K562 (cell line): ENCODE measurements around the gene RNASE7. TPM values are rescaled to one million over a fixed set of nuclear protein-coding genes. Genes with fewer than 3 reads are reported as not detected.

Experiments
- ATAC-seq: fragments of 200-7000 bp; cut with Tn5 transposase; 3 replicates; pipeline ENCODE4 v1.9.1; 2020; ENCODE audit warnings: moderate library complexity
- BruUV-seq: library from RNA; stranded (reverse); fragments of 400-500 nt; replicated peaks from 2 replicates; lab custom pipeline; 2021; lab: Mats Ljungman, UMichigan
- CTCF ChIA-PET: fragments of 300-600 bp; formaldehyde crosslinking; extraction: SDS; loops from one replicate; lab custom pipeline; 2021; ENCODE audit warnings: low intra/inter-chr PET ratio; lab: Yijun Ruan, JAX
- POLR2A ChIA-PET: fragments of 300-600, 350-650 bp; sonication (Branson Sonifier 250); formaldehyde crosslinking; extraction: SDS; loops from one replicate; lab custom pipeline; 2021; ENCODE audit warnings: antibody characterized with exemption, inconsistent platforms; lab: Yijun Ruan, JAX
- DNase-seq, 4 experiments: peaks; one replicate each; pipeline versions ENCODE4 v3.0.0 to v3.0.0-alpha.2; 2011 to 2018; ENCODE audit warnings: low spot score in 3 of 4, mixed read lengths in 3 of 4; ENCODE audit errors: extremely low read depth in 1 of 4
- FAIRE-seq: peaks from 2 replicates; lab custom pipeline; 2011; peaks lifted over from hg19 to GRCh38; lab: Jason Lieb, UNC
- H2AFZ ChIP-seq: 2 replicates; pipeline ENCODE4 v1.6.0; 2011; ENCODE audit warnings: low read depth, low read length, control low read depth, inconsistent platforms
- H3K27ac ChIP-seq: fragments of 200-600 bp; 3 replicates; pipeline ENCODE4 v1.8.0; 2011; ENCODE audit warnings: low read depth, mild to moderate bottlenecking, control low read depth, inconsistent platforms, low read length, moderate library complexity, mixed read lengths; ENCODE audit errors: extremely low read depth
- H3K27me3 ChIP-seq, 2 experiments: fragments of 300-600 bp in 1 of 2; 2 replicates in 1 of 2; 3 replicates in 1 of 2; pipeline versions ENCODE4 v1.6.0 to v1.8.0; 2011; ENCODE audit warnings: inconsistent platforms in 2 of 2, low read length in 2 of 2, mild to moderate bottlenecking in 1 of 2, mixed read lengths in 1 of 2, moderate library complexity in 1 of 2; ENCODE audit not compliant: control insufficient read depth in 2 of 2, insufficient read depth in 2 of 2
- H3K36me3 ChIP-seq: fragments of 300-600 bp; 3 replicates; pipeline ENCODE4 v1.8.0; 2011; ENCODE audit warnings: mild to moderate bottlenecking, low read length, inconsistent platforms; ENCODE audit not compliant: control insufficient read depth, insufficient read depth
- H3K4me1 ChIP-seq, 2 experiments: fragments of 200-600 bp in 1 of 2; replicated peaks in 1 of 2; 2 replicates in 1 of 2; 3 replicates in 1 of 2; pipeline versions ENCODE4 v1.5.1 to v1.8.0; 2011; ENCODE audit warnings: inconsistent platforms in 2 of 2, low read length in 2 of 2, mild to moderate bottlenecking in 1 of 2, mixed read lengths in 1 of 2, moderate library complexity in 1 of 2; ENCODE audit not compliant: control insufficient read depth in 2 of 2, insufficient read depth in 2 of 2
- H3K4me2 ChIP-seq: 2 replicates; pipeline ENCODE4 v1.6.1; 2011; ENCODE audit warnings: low read length, control low read depth, inconsistent platforms, mixed read lengths; ENCODE audit not compliant: insufficient read depth
- H3K4me3 ChIP-seq: fragments of 200-600 bp; sonication (generic), shearing (Covaris generic); 2 replicates; pipeline ENCODE4 v1.5.1; 2016; ENCODE audit warnings: control low read depth, inconsistent platforms
- H3K79me2 ChIP-seq: fragments of 200-600 bp; 3 replicates; pipeline ENCODE4 v1.8.0; 2011; ENCODE audit warnings: low read length, inconsistent platforms; ENCODE audit not compliant: control insufficient read depth, insufficient read depth
- H3K9ac ChIP-seq, 2 experiments: 2 replicates each; pipeline versions ENCODE4 v1.6.0 to v1.6.1; 2011; ENCODE audit warnings: low read depth in 2 of 2, low read length in 2 of 2, control low read depth in 1 of 2, inconsistent platforms in 1 of 2, mild to moderate bottlenecking in 1 of 2, mixed read lengths in 1 of 2; ENCODE audit not compliant: insufficient read depth in 1 of 2
- H3K9me1 ChIP-seq: one replicate; pipeline ENCODE4 v1.6.0; 2011; ENCODE audit warnings: inconsistent platforms, mild to moderate bottlenecking, low read length, moderate library complexity; ENCODE audit not compliant: control insufficient read depth, insufficient read depth
- H3K9me3 ChIP-seq: replicated peaks from 2 replicates; pipeline ENCODE4 v1.5.1; 2011; ENCODE audit warnings: low read depth, low read length, inconsistent platforms; ENCODE audit not compliant: control insufficient read depth, insufficient read depth
- H4K20me1 ChIP-seq: replicated peaks from 2 replicates; pipeline ENCODE4 v1.6.1; 2011; ENCODE audit warnings: low read length, inconsistent platforms, mixed read lengths; ENCODE audit not compliant: control insufficient read depth, insufficient read depth
- CEBPG ChIP-seq, 3 experiments: fragments of 200-800 bp in 1 of 3; sonication (Bioruptor generic) in 1 of 3; sonication (generic) in 1 of 3; formaldehyde crosslinking in 1 of 3; IDR thresholded peaks in 2 of 3; conservative IDR thresholded peaks in 1 of 3; 2 replicates each; pipeline versions ENCODE4 v1.6.1 to v1.8.0; 2016 to 2022; ENCODE audit warnings: missing compliant biosample characterization in 2 of 3, missing genetic modification characterization in 2 of 3, mild to moderate bottlenecking in 1 of 3, missing genetic modification reagents in 1 of 3
- CREB3 ChIP-seq: fragments of 450-650 bp; conservative IDR thresholded peaks from 2 replicates; pipeline ENCODE4 v1.6.1; 2016; ENCODE audit warnings: missing genetic modification characterization, low read depth, mild to moderate bottlenecking, missing compliant biosample characterization, moderate library complexity
- DNMT1 ChIP-seq: fragments of 450-650 bp; IDR thresholded peaks from 2 replicates; pipeline ENCODE4 v1.6.1; 2016; ENCODE audit warnings: antibody characterized with exemption, mild to moderate bottlenecking
- FOSL1 ChIP-seq: fragments of 200-800 bp; sonication (Bioruptor generic); conservative IDR thresholded peaks from 2 replicates; pipeline ENCODE4 v1.6.1; 2016; ENCODE audit warnings: missing genetic modification characterization, missing compliant biosample characterization
- GABPB1 ChIP-seq: sonication (generic); formaldehyde crosslinking; IDR thresholded peaks from 2 replicates; pipeline ENCODE4 v1.8.0; 2022; ENCODE audit warnings: mild to moderate bottlenecking, missing genetic modification reagents
- KDM5B ChIP-seq: fragments of 200-600 bp; sonication (generic); IDR thresholded peaks from 2 replicates; pipeline ENCODE4 v1.6.1; 2012; ENCODE audit warnings: low read depth, mild to moderate bottlenecking, moderate library complexity, low read length, control low read depth, inconsistent platforms; ENCODE audit not compliant: insufficient replicate concordance
- MXI1 ChIP-seq: IDR thresholded peaks from 2 replicates; pipeline ENCODE4 v1.6.1; 2011; ENCODE audit warnings: low read depth, mild to moderate bottlenecking, improper control_type of control experiment, low read length
- OTX1 ChIP-seq: fragments of 450-650 bp; formaldehyde crosslinking; IDR thresholded peaks from 2 replicates; pipeline ENCODE4 v1.4.0; 2022; ENCODE audit warnings: mild to moderate bottlenecking
- SMAD4 ChIP-seq: fragments of 250-450 bp; sonication (Bioruptor Pico); conservative IDR thresholded peaks from 2 replicates; pipeline ENCODE4 v1.8.0; 2021; ENCODE audit warnings: inconsistent platforms, mild to moderate bottlenecking, moderate library complexity
- THRB ChIP-seq: fragments of 450-650 bp; formaldehyde crosslinking; conservative IDR thresholded peaks from 2 replicates; pipeline ENCODE4 v1.4.0; 2022; ENCODE audit warnings: mild to moderate bottlenecking, missing genetic modification characterization
- ZHX1 ChIP-seq: fragments of 150-350 bp; conservative IDR thresholded peaks from 2 replicates; pipeline ENCODE4 v1.6.1; 2014; ENCODE audit warnings: low read length
- ZKSCAN8 ChIP-seq: fragments of 200-800 bp; sonication (Bioruptor generic); IDR thresholded peaks from 2 replicates; pipeline ENCODE4 v1.6.1; 2016; ENCODE audit warnings: missing genetic modification characterization, missing compliant biosample characterization
- ZNF165 ChIP-seq: fragments of 250-450 bp; sonication (Bioruptor Pico); IDR thresholded peaks from 2 replicates; pipeline ENCODE4 v1.4.0; 2020; ENCODE audit warnings: borderline replicate concordance
- ZNF239 ChIP-seq: fragments of 250-450 bp; sonication (Bioruptor Pico); IDR thresholded peaks from 2 replicates; pipeline ENCODE4 v1.4.0; 2020; ENCODE audit warnings: mild to moderate bottlenecking
- ZSCAN29 ChIP-seq: fragments of 450-650 bp; IDR thresholded peaks from 2 replicates; pipeline ENCODE4 v1.6.1; 2017
- WGBS: fragments of 100-300 bp; shearing (Covaris generic); methylation state at CpG from one replicate; pipeline ENCODE4 v1.1.6; 2016; ENCODE audit warnings: low coverage, mixed read lengths; ENCODE audit not compliant: insufficient coverage; ENCODE audit errors: missing lambda C conversion rate; 5-methylcytosine and 5-hydroxymethylcytosine counted together
- in situ Hi-C: fragments of 300-500 bp; cut with MboI; formaldehyde crosslinking; loops from 4 replicates; pipeline ENCODE4 v1.15.0; 2018; ENCODE audit warnings: inconsistent platforms, mixed read lengths
- intact Hi-C: fragments of 100-400 bp; cut with micrococcal nuclease; formaldehyde crosslinking; loops from 2 replicates; pipeline ENCODE4 v1.14.2; 2022
- polyA plus RNA-seq, 8 experiments: library from polyadenylated mRNA; depleted of rRNA in 4 of 8; stranded (reverse) in 5 of 8; unstranded in 3 of 8; fragments of >200 nt; fragmentation: Nextera tagmentation in 2 of 8; fragmentation: Illumina TruSeq in 1 of 8; extraction: Ambion mirVana in 2 of 8; extraction: Trizol in 1 of 8; gene quantifications; 2 replicates each; pipeline versions ENCODE4 v1.2.1 to v1.2.3, GENCODE V29; 2011 to 2014; ENCODE audit warnings: inconsistent platforms in 1 of 8, missing spikeins in 1 of 8
- total RNA-seq, 7 experiments: library from RNA; depleted of rRNA in 6 of 7; stranded (reverse); fragments of >200 nt in 6 of 7; fragmentation: Illumina TruSeq in 2 of 7; extraction: Trizol in 2 of 7; gene quantifications; 2 replicates each; pipeline versions ENCODE4 v1.2.1 to v1.2.3, GENCODE V29; 2011 to 2021; ENCODE audit warnings: low replicate concordance in 1 of 7

RNASE7 gene
- total and polyA plus RNA-seq, 9 of the 15 experiments (the other 6 are each of a cell fraction or from before 2014, with no cell fraction given): not detected

GRCh38 chr14:21015312-21015711, 26.9 kb upstream of the RNASE7 start (continued):
- TF ChIP-seq CREB3 (tag): no peak
- TF ChIP-seq, all 486 proteins: peak for 0

- H3K9me3 ChIP-seq: no peaks in the 10 kb centered on the region
- POLR2A ChIA-PET: interaction anchor here (2.5 to 3.0 kb wide), 2 partner anchors 23 to 88 kb away, joined by 8 to 15 read pairs; no protein-coding TSS in a partner anchor
- H3K4me1 ChIP-seq: peaks cover 0 to 7% of the 10 kb centered on the region in 2 experiments; a peak in 1 of 5 replicates
- DNase-seq (no peak), ATAC-seq (no peak), FAIRE-seq (no peak)
- no peak overlapping the region for H2AFZ ChIP-seq
- H3K4me3 ChIP-seq: no peak overlapping the region
- no peak overlapping the region for H3K4me2 ChIP-seq
- no peaks in the 10 kb centered on the region for H3K79me2 ChIP-seq
- no TSS peak for BruUV-seq
- no peaks in the 10 kb centered on the region for H4K20me1 ChIP-seq
- CTCF ChIA-PET: no interaction called here
- intact Hi-C loops (no loop called here), in situ Hi-C loops (no loop called here)
- no peaks in the 10 kb centered on the region for H3K27me3 ChIP-seq
- H3K36me3 ChIP-seq: peaks cover 34% of the 10 kb centered on the region; the same call in 1 of the 3 replicates
- WGBS: 57% methylated on average over 8 of the region's 9 CpGs
- H3K27ac ChIP-seq: no peak overlapping the region
- peak overlapping the region in 1 of 2 experiments; percentile 45; a peak in 1 of 4 replicates for H3K9ac ChIP-seq
- no peaks in the 10 kb centered on the region for H3K9me1 ChIP-seq
- TF ChIP-seq THRB (CRISPR knock-in tag) (no peak), ZHX1 (no peak), ZNF239 (CRISPR knock-in tag) (no peak), CEBPG (CRISPR knock-in tag; IDR thresholded peaks at IDR 0.05) (no peak), CEBPG (tag; conservative IDR thresholded peaks at IDR 0.05 in 1 of 2, IDR thresholded peaks at IDR 0.05 in 1 of 2) (no peak), SMAD4 (no peak), OTX1 (CRISPR knock-in tag) (no peak), MXI1 (no peak), GABPB1 (CRISPR knock-in tag) (no peak), ZSCAN29 (no peak), ZNF165 (no peak), KDM5B (no peak), ZKSCAN8 (CRISPR knock-in tag) (no peak), DNMT1 (no peak), FOSL1 (tag) (no peak)
Measured at GRCh38 chr14:21016413-21017190, 25.6 kb upstream of the RNASE7 start.
